HEK293T (cell line): ENCODE data around the gene TFAP2D.

Experiments
- CTCF ChIA-PET: fragments of 350-600 bp; formaldehyde crosslinking; extraction: SDS; loops from one replicate; lab custom pipeline; 2021; ENCODE audit warnings: antibody characterized with exemption, inconsistent platforms; lab: Yijun Ruan, JAX
- POLR2A ChIA-PET: fragments of 350-600 bp; formaldehyde crosslinking; extraction: SDS; loops from one replicate; lab custom pipeline; 2020; ENCODE audit warnings: antibody characterized with exemption, inconsistent platforms; lab: Yijun Ruan, JAX
- DNase-seq: peaks from one replicate; pipeline ENCODE4 v3.0.0; 2012; ENCODE audit warnings: mixed read lengths; ENCODE audit errors: extremely low spot score
- ARNT ChIP-seq: fragments of 450-650 bp; IDR thresholded peaks from 2 replicates; pipeline ENCODE4 v1.6.1; 2017; ENCODE audit warnings: mild to moderate bottlenecking
- BHLHE40 ChIP-seq: fragments of 450-650 bp; IDR thresholded peaks from 2 replicates; pipeline ENCODE4 v1.6.1; 2016; ENCODE audit warnings: mild to moderate bottlenecking, moderate library complexity, borderline replicate concordance
- CTBP1 ChIP-seq: fragments of 450-650 bp; IDR thresholded peaks from 2 replicates; pipeline ENCODE4 v1.6.1; 2016; ENCODE audit warnings: borderline replicate concordance
- ELF4 ChIP-seq: fragments of 450-650 bp; IDR thresholded peaks from 2 replicates; pipeline ENCODE4 v1.6.1; 2017; ENCODE audit warnings: antibody characterized with exemption
- FOXA1 ChIP-seq: fragments of 450-650 bp; IDR thresholded peaks from 2 replicates; pipeline ENCODE4 v1.6.1; 2016; ENCODE audit warnings: mild to moderate bottlenecking
- FOXK2 ChIP-seq: fragments of 450-650 bp; IDR thresholded peaks from 2 replicates; pipeline ENCODE4 v1.6.1; 2016; ENCODE audit warnings: mild to moderate bottlenecking
- FOXM1 ChIP-seq: fragments of 450-650 bp; IDR thresholded peaks from 2 replicates; pipeline ENCODE4 v1.6.1; 2017; ENCODE audit warnings: mild to moderate bottlenecking, borderline replicate concordance
- HDGF ChIP-seq: fragments of 450-650 bp; IDR thresholded peaks from 2 replicates; pipeline ENCODE4 v1.6.1; 2017; ENCODE audit warnings: antibody characterized with exemption, borderline replicate concordance
- L3MBTL2 ChIP-seq: fragments of 450-650 bp; conservative IDR thresholded peaks from 2 replicates; pipeline ENCODE4 v1.6.1; 2016; ENCODE audit warnings: mild to moderate bottlenecking
- LEF1 ChIP-seq: fragments of 450-650 bp; IDR thresholded peaks from 2 replicates; pipeline ENCODE4 v1.6.1; 2017; ENCODE audit warnings: mild to moderate bottlenecking, borderline replicate concordance
- NFRKB ChIP-seq: fragments of 450-650 bp; IDR thresholded peaks from 2 replicates; pipeline ENCODE4 v1.6.1; 2016; ENCODE audit warnings: mild to moderate bottlenecking, moderate library complexity
- SP1 ChIP-seq: fragments of 450-650 bp; IDR thresholded peaks from 2 replicates; pipeline ENCODE4 v1.6.1; 2017
- SUZ12 ChIP-seq: fragments of 450-650 bp; IDR thresholded peaks from 2 replicates; pipeline ENCODE4 v1.6.1; 2016; ENCODE audit warnings: mild to moderate bottlenecking
- TARDBP ChIP-seq: fragments of 450-650 bp; IDR thresholded peaks from 2 replicates; pipeline ENCODE4 v1.6.1; 2016
- ZNF384 ChIP-seq: fragments of 450-650 bp; IDR thresholded peaks from 2 replicates; pipeline ENCODE4 v1.6.1; 2016
- TF ChIP-seq, protein P1 (sequence below): fragments of 450-650 bp; IDR thresholded peaks from 2 replicates; pipeline ENCODE4 v1.6.1; 2016

TFAP2D gene

DNA sequence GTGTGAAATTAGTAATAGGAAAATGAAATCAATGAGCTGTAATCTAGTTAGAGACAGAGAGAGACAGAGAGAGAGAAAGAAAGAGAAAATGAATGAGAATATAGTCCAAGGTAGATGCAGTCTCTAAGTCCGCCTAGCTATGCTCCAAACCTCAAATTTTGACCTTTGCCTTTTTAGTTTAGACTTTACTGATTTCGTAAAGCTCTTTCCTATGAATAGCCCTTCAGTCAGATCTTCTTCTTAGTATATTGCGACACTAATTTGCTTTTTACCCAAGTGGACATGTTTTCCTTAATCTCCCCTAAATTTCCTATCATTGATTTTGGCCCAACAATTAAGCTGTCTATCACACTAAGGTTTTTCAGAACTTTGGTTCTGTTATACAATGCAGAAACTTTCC lies 49.5 kb downstream of the TFAP2D start:
- no peak for TF ChIP-seq L3MBTL2
- no peak for TF ChIP-seq LEF1
- TF ChIP-seq ARNT, result no peak
- TF ChIP-seq, protein P1, sequence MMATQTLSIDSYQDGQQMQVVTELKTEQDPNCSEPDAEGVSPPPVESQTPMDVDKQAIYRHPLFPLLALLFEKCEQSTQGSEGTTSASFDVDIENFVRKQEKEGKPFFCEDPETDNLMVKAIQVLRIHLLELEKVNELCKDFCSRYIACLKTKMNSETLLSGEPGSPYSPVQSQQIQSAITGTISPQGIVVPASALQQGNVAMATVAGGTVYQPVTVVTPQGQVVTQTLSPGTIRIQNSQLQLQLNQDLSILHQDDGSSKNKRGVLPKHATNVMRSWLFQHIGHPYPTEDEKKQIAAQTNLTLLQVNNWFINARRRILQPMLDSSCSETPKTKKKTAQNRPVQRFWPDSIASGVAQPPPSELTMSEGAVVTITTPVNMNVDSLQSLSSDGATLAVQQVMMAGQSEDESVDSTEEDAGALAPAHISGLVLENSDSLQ, result no peak
- TF ChIP-seq TARDBP, result no peak
- no peak for TF ChIP-seq FOXK2
- TF ChIP-seq FOXA1, result no peak
- no peak for TF ChIP-seq HDGF
- ChIA-PET CTCF (no interaction called here), POLR2A (no interaction called here)
- no peak for DNase-seq

DNA sequence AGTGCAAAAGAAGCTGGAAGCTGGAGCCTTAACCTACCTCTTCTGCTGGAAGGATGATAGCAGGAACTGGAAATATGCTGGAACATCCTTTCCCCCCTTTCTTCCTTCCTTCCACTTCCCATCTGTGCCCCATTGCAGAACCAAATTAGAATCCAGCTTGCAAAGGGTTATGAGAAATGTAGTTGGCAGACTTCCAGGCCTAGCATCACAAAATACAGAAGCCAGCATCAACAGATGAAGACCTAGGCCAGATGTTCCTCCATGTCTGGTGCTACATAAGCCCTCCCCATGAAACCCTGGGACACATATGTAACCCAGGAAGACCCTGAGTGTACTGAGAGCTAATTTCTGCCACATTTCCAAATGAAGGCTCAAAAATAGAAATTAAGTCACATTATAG lies 65.4 kb downstream of the TFAP2D start:
- no peak for TF ChIP-seq SP1
- TF ChIP-seq L3MBTL2, result no peak
- no peak for TF ChIP-seq LEF1
- TF ChIP-seq, protein P1, result no peak
- TF ChIP-seq FOXK2, result no peak
- TF ChIP-seq BHLHE40, result no peak
- TF ChIP-seq HDGF, result no peak
- TF ChIP-seq NFRKB, result no peak
- TF ChIP-seq ELF4, result no peak
- TF ChIP-seq ZNF384, result no peak
- TF ChIP-seq TARDBP, result no peak
- TF ChIP-seq ARNT, result no peak
- TF ChIP-seq SUZ12, result no peak
- no peak for TF ChIP-seq FOXA1
- TF ChIP-seq CTBP1, result no peak
- TF ChIP-seq FOXM1, result no peak
- CTCF ChIA-PET, result no interaction called here
- POLR2A ChIA-PET, result no interaction called here
- DNase-seq, result no peak

DNA sequence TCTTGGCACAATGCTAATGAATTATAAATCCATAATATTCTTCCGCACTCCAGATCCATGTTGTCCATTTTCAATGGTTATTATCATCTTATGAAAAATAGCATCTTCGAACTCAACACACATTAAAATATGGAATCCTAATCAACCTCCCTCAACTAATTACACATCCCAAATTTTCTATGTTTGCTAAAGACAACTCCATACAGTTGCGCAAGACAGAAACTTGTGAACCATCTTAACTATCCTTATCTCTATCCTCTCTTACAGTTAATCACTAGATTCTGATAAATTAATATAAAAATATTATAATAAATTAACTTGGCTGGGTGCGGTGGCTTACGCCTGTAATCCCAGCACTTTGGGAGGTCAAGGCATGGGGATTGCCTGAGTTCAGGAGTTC lies 67.1 kb downstream of the TFAP2D start:
- no peak for DNase-seq
- ChIA-PET POLR2A (no interaction called here), CTCF (no interaction called here)
- TF ChIP-seq L3MBTL2, result no peak
- no peak for TF ChIP-seq SUZ12
- TF ChIP-seq CTBP1, result no peak
- TF ChIP-seq BHLHE40, result no peak
- TF ChIP-seq HDGF, result no peak
- no peak for TF ChIP-seq ELF4
- TF ChIP-seq ARNT, result no peak
- TF ChIP-seq, protein P1, result no peak
- TF ChIP-seq LEF1, result no peak
- no peak for TF ChIP-seq FOXM1
- no peak for TF ChIP-seq NFRKB
- no peak for TF ChIP-seq SP1
- TF ChIP-seq FOXA1, result no peak

DNA sequence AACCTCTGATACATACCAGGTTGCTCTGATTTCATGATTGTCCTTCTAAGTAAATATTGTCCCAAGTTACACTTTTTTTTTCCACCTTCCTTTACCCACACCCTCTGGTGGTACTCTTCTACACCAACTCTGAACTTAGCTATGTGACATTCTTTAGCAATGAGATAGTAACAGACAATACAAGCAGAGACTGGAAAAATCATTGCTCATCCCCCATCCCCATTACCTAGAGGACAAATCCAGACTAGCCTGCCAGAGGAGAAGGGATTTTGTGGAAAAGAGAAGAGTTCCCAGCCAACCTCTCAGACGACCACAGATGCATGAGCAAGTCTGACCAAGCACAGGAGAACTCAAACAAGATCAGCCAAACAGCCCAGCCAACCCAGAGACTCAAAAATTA lies 72.6 kb downstream of the TFAP2D start:
- DNase-seq, result no peak
- TF ChIP-seq FOXA1 (no peak), ELF4 (no peak), NFRKB (no peak), LEF1 (no peak), ZNF384 (no peak)
- TF ChIP-seq, protein P1, result no peak
- ChIA-PET POLR2A (no interaction called here), CTCF (no interaction called here)

DNA sequence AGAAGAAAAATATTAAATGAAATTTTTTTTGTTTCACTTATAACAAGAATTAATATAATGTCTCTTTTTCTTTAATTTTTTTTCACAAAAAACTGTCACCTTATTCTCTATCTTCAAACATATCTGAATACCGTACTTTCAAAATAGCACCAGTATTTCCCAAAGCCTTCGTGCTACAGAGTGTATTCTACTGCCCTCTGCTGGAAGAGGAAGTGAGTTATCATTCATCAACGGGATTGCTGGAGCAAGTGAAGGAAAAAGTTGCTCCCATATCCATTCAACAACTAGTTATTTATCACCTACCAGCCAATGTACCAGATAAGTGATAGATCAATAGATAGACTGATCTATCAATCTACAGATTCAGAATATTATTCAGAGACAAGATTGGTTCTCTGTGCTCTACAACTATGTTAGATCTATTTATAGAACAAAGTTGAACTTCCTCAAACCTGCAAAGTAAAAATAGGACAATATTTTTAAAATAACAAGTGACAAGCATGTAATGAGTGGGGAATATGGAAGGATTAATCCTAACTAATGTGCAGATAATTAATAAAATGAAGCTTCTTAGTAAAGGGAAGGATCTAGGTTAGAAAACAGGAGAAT lies 78.7 kb downstream of the TFAP2D start:
- no peak for TF ChIP-seq TARDBP
- no peak for TF ChIP-seq CTBP1
- no peak for TF ChIP-seq HDGF
- no peak for TF ChIP-seq L3MBTL2
- no peak for TF ChIP-seq SUZ12
- TF ChIP-seq, protein P1, result no peak
- TF ChIP-seq ARNT, result no peak
- no peak for TF ChIP-seq ELF4
- TF ChIP-seq SP1, result no peak
- no peak for TF ChIP-seq LEF1
- no peak for TF ChIP-seq FOXA1
- no peak for TF ChIP-seq FOXK2
- no peak for TF ChIP-seq ZNF384
- TF ChIP-seq FOXM1, result no peak
- DNase-seq, result peak; percentile 42
- POLR2A ChIA-PET, result no interaction called here
- CTCF ChIA-PET, result no interaction called here
